ENCODE results near the gene STK10.

The STK10 gene

GRCh38 chr5:172086194-172086975 is 101.6 kb downstream of the STK10 start:
- no peak for DNase-seq

- no peak for DNase-seq
These were observed 102.3 kb downstream of the STK10 start for GRCh38 chr5:172085738-172086137.

GRCh38 chr5:172082180-172082579 is 105.8 kb downstream of the STK10 start:
- DNase-seq, result no peak

- no peak for DNase-seq
These were observed 108.1 kb downstream of the STK10 start for GRCh38 chr5:172079876-172080275.

- no peak for DNase-seq
These were observed 109.2 kb downstream of the STK10 start for GRCh38 chr5:172078726-172079345.

GRCh38 chr5:172077664-172078425 is 110.2 kb downstream of the STK10 start:
- no peak for DNase-seq

- DNase-seq, result no peak
These were observed 111.2 kb downstream of the STK10 start for GRCh38 chr5:172076761-172077244.

GRCh38 chr5:172075656-172076055 is 112.4 kb downstream of the STK10 start:
- DNase-seq, result no peak

- no peak for DNase-seq
These were observed 113.1 kb downstream of the STK10 start for GRCh38 chr5:172074896-172075295.

GRCh38 chr5:172071309-172071875 is 116.6 kb downstream of the STK10 start:
- DNase-seq, result no peak

GRCh38 chr5:172065431-172066065 is 122.5 kb downstream of the STK10 start:
- no peak for DNase-seq

- DNase-seq, result no peak
These were observed 123.3 kb downstream of the STK10 start for GRCh38 chr5:172064766-172065165.

GRCh38 chr5:172064358-172064757 is 123.7 kb downstream of the STK10 start:
- DNase-seq, result no peak

GRCh38 chr5:172063463-172064235 is 124.4 kb downstream of the STK10 start:
- DNase-seq, result no peak

- DNase-seq, result no peak
These were observed 128.3 kb downstream of the STK10 start for GRCh38 chr5:172059661-172060100.

GRCh38 chr5:172058088-172058487 is 129.9 kb downstream of the STK10 start:
- no peak for DNase-seq

- no peak for DNase-seq
These were observed 132.0 kb downstream of the STK10 start for GRCh38 chr5:172055996-172056395.

GRCh38 chr5:172055421-172055820 is 132.6 kb downstream of the STK10 start:
- no peak for DNase-seq

- no peak for DNase-seq
These were observed 133.3 kb downstream of the STK10 start for GRCh38 chr5:172054611-172055153.

- no peak for DNase-seq
These were observed 135.4 kb downstream of the STK10 start for GRCh38 chr5:172052450-172053236.

Measured in CD4-positive, alpha-beta T cell treated with Interferon gamma for 1 hour (primary cell).